Fibroblast of villous mesenchyme (primary cell): ENCODE results near the gene SNRNP40. TPM values are rescaled to one million over a fixed set of nuclear protein-coding genes. Genes with fewer than 3 reads are reported as not detected.

Source experiments
- DNase-seq: peaks from one replicate; pipeline ENCODE4 v3.0.0-alpha.2; 2010; ENCODE audit warnings: low read depth
- H3K4me3 ChIP-seq: 2 replicates; pipeline ENCODE4 v1.5.1; 2011; ENCODE audit warnings: low read depth, mild to moderate bottlenecking, low read length
- CTCF ChIP-seq: IDR thresholded peaks from 2 replicates; pipeline ENCODE4 v1.5.1; 2012; ENCODE audit warnings: low read depth, mild to moderate bottlenecking, low read length; ENCODE audit not compliant: insufficient read depth
- total RNA-seq: library from RNA; depleted of rRNA; stranded (reverse); fragments of >200 nt; gene quantifications from 2 replicates; pipeline ENCODE4 v1.2.3, GENCODE V29; 2012

SNRNP40 gene
- total RNA-seq, 1 donor, result 114 TPM

GRCh38 chr1:31234123-31234708 is 62.4 kb downstream of the SNRNP40 start:
- no peak for TF ChIP-seq CTCF
- no peak for DNase-seq
- no peak overlapping the region for H3K4me3 ChIP-seq

GRCh38 chr1:31232689-31233088 is 63.9 kb downstream of the SNRNP40 start:
- TF ChIP-seq CTCF, result no peak

GRCh38 chr1:31231802-31232201 is 64.8 kb downstream of the SNRNP40 start:
- no peak for DNase-seq
- TF ChIP-seq CTCF, result no peak
- no peak overlapping the region for H3K4me3 ChIP-seq

More at GRCh38 chr1:31232689-31233088, 63.9 kb downstream of the SNRNP40 start:
- H3K4me3 ChIP-seq, result no peak overlapping the region
- DNase-seq, result no peak

- H3K4me3 ChIP-seq, result no peak overlapping the region
These were observed 66.2 kb downstream of the SNRNP40 start for GRCh38 chr1:31230378-31230777.

GRCh38 chr1:31228986-31229385 is 67.6 kb downstream of the SNRNP40 start:
- no peak overlapping the region for H3K4me3 ChIP-seq
- no peak for TF ChIP-seq CTCF
- DNase-seq, result no peak

More at GRCh38 chr1:31230378-31230777, 66.2 kb downstream of the SNRNP40 start:
- no peak for TF ChIP-seq CTCF
- no peak for DNase-seq

- no peak for TF ChIP-seq CTCF
- H3K4me3 ChIP-seq, result no peak overlapping the region
- no peak for DNase-seq
These were observed 68.6 kb downstream of the SNRNP40 start for GRCh38 chr1:31227891-31228568.
